AG04449 (cell line): ENCODE data around the gene P3H3.
"Not testable (repeated sequence)": the region's sequence is repeated elsewhere in the genome, so short reads cannot be mapped to it uniquely, and the experiment has no call there.

Experiments used
- CTCF ChIA-PET: fragments of 350-600 bp; formaldehyde crosslinking; extraction: SDS; loops from one replicate; lab custom pipeline; 2021; ENCODE audit warnings: antibody characterized with exemption; lab: Yijun Ruan, JAX
- POLR2A ChIA-PET: fragments of 400-600, 350-600 bp; formaldehyde crosslinking; extraction: SDS; loops from one replicate; lab custom pipeline; 2020; ENCODE audit warnings: antibody characterized with exemption, inconsistent platforms; lab: Yijun Ruan, JAX
- DNase-seq: peaks from one replicate; pipeline ENCODE4 v3.0.0-alpha.2; 2010; ENCODE audit warnings: low read depth, low spot score
- H3K4me3 ChIP-seq: 2 replicates; pipeline ENCODE4 v1.5.1; 2011; ENCODE audit warnings: low read depth, mild to moderate bottlenecking, control low read depth, low read length
- TF ChIP-seq, protein P1 (sequence below): IDR thresholded peaks from one replicate; pipeline ENCODE4 v1.5.1; 2011; ENCODE audit warnings: mild to moderate bottlenecking, moderate library complexity, low read length, control low read depth, inconsistent platforms; ENCODE audit not compliant: insufficient read depth; ENCODE audit errors: missing control alignments

The P3H3 gene

DNA sequence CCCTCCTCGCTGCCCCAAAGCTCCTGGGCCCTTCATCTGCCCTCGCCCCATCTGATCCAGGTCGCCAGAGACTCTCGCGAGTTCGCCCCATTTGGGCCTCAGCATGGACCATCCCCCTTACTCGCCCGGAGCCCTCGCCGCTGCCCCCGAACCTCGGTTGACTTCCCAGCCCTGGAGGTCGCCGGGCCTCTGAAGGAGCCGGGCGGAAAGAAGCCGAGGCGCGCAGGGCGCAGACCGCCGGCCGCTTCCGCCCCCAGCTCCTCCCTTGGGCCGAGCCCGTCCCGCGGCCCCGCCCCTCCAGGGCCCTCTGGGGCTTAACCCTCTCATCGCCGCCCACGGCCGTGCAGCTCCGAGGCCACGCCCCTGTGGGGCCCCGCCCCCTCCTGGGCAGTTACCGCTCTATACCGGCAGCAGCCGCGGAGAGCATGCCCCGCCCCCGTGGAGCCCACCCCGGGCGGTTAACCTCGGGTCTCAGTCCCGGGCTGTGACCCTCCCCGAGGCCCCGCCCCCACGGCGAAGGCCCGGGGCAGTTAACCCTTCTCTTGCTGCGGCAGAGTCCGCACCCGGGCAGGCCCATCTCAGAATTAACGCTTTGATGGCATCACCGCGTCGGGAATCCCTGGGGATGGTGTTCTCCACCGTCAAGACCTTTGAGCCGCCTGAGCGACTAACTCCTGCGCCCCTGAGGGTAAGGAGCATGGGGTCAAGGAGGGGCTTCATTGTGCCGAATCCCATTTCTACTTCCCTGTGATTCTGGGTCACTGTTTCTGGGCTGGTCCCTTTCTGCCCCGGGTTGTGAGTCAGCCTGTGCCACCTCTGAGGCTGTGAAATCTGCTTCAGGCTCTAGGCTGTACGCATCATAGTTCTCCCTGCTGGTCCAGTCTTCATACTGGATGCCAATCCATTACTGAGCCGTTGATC, 45.1 kb downstream of the P3H3 start, which contains the start of gene SPSB2:
SPSB2 (minus strand) TSS at position 210 of the 921 bp plus-strand sequence. CDS start 402 bp downstream, outside the sequence.
- CTCF ChIA-PET: interaction anchor here (0.6 to 6.3 kb wide), 40 partner anchors 9 to 324 kb away, joined by 3 to 88 read pairs (median 8); partner anchors contain the start of genes C12orf57, CDCA3, COPS7A and ENO2
- TF ChIP-seq, protein P1, sequence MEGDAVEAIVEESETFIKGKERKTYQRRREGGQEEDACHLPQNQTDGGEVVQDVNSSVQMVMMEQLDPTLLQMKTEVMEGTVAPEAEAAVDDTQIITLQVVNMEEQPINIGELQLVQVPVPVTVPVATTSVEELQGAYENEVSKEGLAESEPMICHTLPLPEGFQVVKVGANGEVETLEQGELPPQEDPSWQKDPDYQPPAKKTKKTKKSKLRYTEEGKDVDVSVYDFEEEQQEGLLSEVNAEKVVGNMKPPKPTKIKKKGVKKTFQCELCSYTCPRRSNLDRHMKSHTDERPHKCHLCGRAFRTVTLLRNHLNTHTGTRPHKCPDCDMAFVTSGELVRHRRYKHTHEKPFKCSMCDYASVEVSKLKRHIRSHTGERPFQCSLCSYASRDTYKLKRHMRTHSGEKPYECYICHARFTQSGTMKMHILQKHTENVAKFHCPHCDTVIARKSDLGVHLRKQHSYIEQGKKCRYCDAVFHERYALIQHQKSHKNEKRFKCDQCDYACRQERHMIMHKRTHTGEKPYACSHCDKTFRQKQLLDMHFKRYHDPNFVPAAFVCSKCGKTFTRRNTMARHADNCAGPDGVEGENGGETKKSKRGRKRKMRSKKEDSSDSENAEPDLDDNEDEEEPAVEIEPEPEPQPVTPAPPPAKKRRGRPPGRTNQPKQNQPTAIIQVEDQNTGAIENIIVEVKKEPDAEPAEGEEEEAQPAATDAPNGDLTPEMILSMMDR: no peak
- H3K4me3 ChIP-seq: peak within 1 kb of the TSS; percentile 78
- POLR2A ChIA-PET: interaction anchor here (0.6 to 10.2 kb wide), 16 partner anchors 9 to 120 kb away, joined by 3 to 164 read pairs (median 4); partner anchors contain the start of genes C12orf57, CDCA3, MLF2 and RNU7-1
- no peak for DNase-seq

DNA sequence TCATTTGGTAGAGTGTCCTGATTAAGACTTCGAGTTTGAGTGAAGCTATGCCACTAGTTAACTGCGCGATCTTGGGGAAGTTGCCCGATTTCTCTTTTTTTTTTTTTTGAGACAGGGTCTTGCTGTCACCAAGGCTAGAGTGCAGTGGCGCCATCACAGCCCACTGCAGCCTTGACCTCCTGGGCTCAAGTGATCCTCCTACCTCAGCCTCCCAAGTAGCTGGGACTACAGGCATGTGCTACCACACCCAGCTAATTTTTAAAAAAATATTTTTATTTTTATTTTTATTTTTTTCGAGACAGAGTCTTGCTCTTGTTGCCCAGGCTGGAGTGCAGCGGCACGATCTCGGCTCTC, 45.8 kb downstream of the P3H3 start:
- CTCF ChIA-PET: interaction anchor here (0.8 to 3.5 kb wide), 4 partner anchors 18 to 64 kb away, joined by 3 to 16 read pairs (median 7); no protein-coding TSS in a partner anchor

DNA sequence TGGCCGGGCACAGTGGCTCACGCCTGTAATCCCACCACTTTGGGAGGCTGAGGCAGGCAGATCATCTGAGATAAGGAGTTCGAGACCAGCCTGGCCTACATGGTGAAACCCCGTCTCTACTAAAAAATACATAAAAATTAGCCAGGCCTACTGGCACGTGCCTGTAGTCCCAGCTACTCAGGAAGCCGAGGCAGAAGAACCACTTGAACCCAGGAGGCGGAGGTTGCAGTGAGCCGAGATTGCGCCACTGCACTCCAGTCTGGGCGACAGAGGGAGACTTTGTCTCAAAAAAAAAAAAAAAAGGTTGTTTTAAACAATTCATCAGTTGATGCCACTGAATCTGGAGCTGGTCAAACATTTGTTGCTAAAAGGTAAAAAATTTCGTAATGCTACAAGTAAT, 51.6 kb downstream of the P3H3 start:
- not testable (repeated sequence) for DNase-seq, H3K4me3 ChIP-seq
- ChIA-PET CTCF (interaction anchor here (1.0 to 6.6 kb wide), 3 partner anchors 9 to 44 kb away, joined by 4 to 88 read pairs (median 32); partner anchors contain the start of genes SPSB2 and TPI1), POLR2A (interaction anchor here (0.9 to 1.6 kb wide), 3 partner anchors 11 to 27 kb away, joined by 3 to 4 read pairs (median 3); partner anchors contain the start of genes TPI1 and USP5)

More for the DNA sequence above, 45.8 kb downstream of the P3H3 start:
- POLR2A ChIA-PET: interaction anchor here (1.0 to 10.2 kb wide), 5 partner anchors 8 to 70 kb away, joined by 3 to 164 read pairs (median 9); partner anchors contain the start of genes C12orf57, CDCA3, ENO2 and RNU7-1
- not testable (repeated sequence) for DNase-seq
- peak overlapping the region; percentile 78 for H3K4me3 ChIP-seq

DNA sequence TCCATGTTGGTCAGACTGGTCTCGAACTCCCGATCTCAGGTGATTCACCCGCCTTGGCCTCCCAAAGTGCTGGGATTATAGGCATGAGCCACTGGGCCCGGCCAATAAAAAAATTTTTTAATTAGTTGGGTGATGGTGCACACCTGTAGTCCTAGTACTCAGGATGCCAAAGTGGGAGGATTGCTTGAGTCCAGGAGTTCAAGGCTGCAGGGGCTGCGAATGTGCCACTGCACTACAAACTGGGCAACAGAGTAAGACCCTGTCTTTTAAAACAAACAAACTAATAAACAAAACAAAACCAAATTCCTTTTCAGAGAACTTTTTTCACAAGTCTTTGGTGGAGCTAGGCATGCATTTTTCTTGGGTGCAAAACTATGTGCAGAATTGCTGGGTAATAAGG, 55.0 kb downstream of the P3H3 start:
- no peak overlapping the region for H3K4me3 ChIP-seq
- TF ChIP-seq, protein P1: no peak
- ChIA-PET POLR2A (interaction anchor here (2.0 to 2.8 kb wide), 3 partner anchors 8 to 15 kb away, joined by 10 to 11 read pairs (median 11); partner anchors contain the start of genes SPSB2 and TPI1), CTCF (interaction anchor here (3.6 to 6.6 kb wide), 2 partner anchors 8 to 13 kb away, joined by 32 to 88 read pairs; partner anchors contain the start of genes SPSB2 and TPI1)
- no peak for DNase-seq

DNA sequence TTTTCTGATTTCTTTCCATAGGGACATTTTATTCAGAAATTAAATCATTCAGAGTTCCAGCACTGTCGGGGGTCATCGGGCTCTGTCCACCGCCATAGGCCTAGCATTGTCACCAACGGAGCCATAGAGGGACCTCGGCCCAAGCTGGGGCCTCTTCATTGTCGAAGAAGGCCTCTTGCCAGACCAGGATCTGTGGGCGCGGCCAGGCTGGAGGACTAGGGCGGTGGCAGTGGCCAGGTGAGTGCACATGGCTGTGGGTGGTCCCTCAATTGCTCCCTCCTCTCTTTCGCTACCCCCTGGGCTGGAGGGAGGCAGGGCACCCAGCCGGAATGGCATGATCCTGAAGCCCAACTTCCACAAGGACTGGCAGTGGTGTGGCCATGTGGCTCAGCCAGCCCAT, 55.5 kb downstream of the P3H3 start:
- no peak for DNase-seq
- H3K4me3 ChIP-seq: no peak overlapping the region
- POLR2A ChIA-PET: no interaction called here
- TF ChIP-seq, protein P1: no peak
- CTCF ChIA-PET: interaction anchor here (3.6 to 6.6 kb wide), 2 partner anchors 8 to 13 kb away, joined by 32 to 88 read pairs; partner anchors contain the start of genes SPSB2 and TPI1

DNA sequence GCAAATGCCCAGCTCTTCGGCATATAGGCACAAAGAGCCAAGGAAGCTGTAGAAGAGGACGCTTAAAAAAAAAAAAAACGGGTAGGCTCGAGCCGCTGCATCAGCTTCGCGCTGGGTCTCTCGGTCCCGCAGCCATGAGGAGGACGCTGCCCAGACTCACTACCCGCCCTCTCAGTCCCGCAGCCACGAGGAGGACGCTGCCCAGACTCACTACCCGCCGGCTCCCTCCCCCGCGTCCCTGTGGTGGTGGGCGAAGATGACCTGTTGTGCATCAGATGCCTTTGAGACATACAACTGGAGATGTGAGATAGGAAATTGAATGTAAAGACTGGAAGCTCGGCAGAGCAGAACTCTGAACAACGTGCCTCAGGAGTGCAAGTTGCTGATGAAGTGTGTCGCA, 56.3 kb downstream of the P3H3 start:
- CTCF ChIA-PET: interaction anchor here (6.6 kb wide), 1 partner anchor 14 kb away, joined by 88 read pairs; the partner anchor contains the start of genes SPSB2 and TPI1
- no peak overlapping the region for H3K4me3 ChIP-seq
- TF ChIP-seq, protein P1: no peak
- POLR2A ChIA-PET: interaction anchor here (1.1 to 1.3 kb wide), 2 partner anchors 11 to 60 kb away, joined by 3 to 4 read pairs; partner anchors contain the start of genes C12orf57, RNU7-1 and SPSB2
- no peak for DNase-seq

DNA sequence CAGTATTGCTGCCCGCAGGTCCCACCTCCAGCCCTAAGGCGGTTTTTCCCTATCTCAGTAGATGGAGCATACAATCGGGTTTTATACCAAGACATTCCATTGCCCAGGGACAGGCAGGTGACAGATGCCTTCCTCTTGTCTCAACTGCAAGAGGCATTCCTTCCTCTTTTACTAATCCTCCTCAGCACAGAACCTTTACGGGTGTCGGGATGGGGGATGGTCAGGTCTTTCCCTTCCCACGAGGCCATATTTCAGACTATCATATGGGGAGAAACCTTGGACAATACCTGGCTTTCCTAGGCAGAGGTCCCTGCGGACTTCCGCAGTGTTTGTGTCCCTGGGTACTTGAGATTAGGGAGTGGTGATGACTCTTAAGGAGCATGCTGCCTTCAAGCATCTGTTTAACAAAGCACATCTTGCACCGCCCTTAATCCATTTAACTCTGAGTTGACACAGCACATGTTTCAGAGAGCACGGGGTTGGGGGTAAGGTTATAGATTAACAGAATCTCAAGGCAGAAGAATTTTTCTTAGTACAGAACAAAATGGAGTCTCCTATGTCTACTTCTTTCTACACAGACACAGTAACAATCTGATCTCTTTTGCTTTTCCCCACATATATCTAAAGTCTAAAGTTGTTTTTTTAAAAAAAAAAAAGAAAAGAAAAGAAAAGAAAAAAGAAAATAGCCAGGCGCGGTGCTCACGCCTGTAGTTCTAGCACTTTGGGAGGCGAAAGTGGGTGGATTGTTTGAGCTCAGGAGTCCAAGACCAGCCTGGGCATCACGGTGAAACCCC, 58.2 kb downstream of the P3H3 start:
- H3K4me3 ChIP-seq, DNase-seq, POLR2A ChIA-PET: not testable (repeated sequence)
- CTCF ChIA-PET: interaction anchor here (0.6 to 6.6 kb wide), 7 partner anchors 9 to 133 kb away, joined by 3 to 88 read pairs (median 3); partner anchors contain the start of genes MLF2, SPSB2 and TPI1
